Endodermal cell (in vitro differentiated cells): ENCODE data around the gene CDH23. TPM values are rescaled to one million over a fixed set of nuclear protein-coding genes. Genes with fewer than 3 reads are reported as not detected.

Experiments used
- DNase-seq: peaks from one replicate; pipeline ENCODE4 v3.0.0-alpha.2; 2017
- H3K27ac ChIP-seq: 2 replicates; pipeline ENCODE4 v1.5.1; 2013; ENCODE audit warnings: mild to moderate bottlenecking, low read depth, low read length, moderate library complexity
- H3K27me3 ChIP-seq: 2 replicates; pipeline ENCODE4 v1.6.1; 2013; ENCODE audit warnings: mild to moderate bottlenecking, low read length, moderate library complexity; ENCODE audit not compliant: insufficient read depth, control insufficient read depth, poor library complexity, severe bottlenecking
- H3K36me3 ChIP-seq: 2 replicates; pipeline ENCODE4 v1.7.0; 2013; ENCODE audit warnings: mild to moderate bottlenecking, low read length, moderate library complexity; ENCODE audit not compliant: control insufficient read depth, insufficient read depth
- H3K4me1 ChIP-seq: one replicate; pipeline ENCODE4 v1.7.0; 2013; ENCODE audit warnings: low read length; ENCODE audit not compliant: control insufficient read depth, insufficient read depth
- H3K4me3 ChIP-seq: 2 replicates; pipeline ENCODE4 v1.5.1; 2013; ENCODE audit warnings: mild to moderate bottlenecking, low read length, moderate library complexity
- H3K9ac ChIP-seq: 2 replicates; pipeline ENCODE4 v1.6.1; 2013; ENCODE audit warnings: mild to moderate bottlenecking, low read length, moderate library complexity; ENCODE audit not compliant: poor library complexity, severe bottlenecking; ENCODE audit errors: extremely low read depth
- H3K9me3 ChIP-seq: 2 replicates; pipeline ENCODE4 v1.6.1; 2013; ENCODE audit warnings: mild to moderate bottlenecking, low read length, moderate library complexity; ENCODE audit not compliant: control insufficient read depth
- H3K27ac Mint-ChIP-seq: 2 replicates; pipeline ENCODE4 v1.8.0; 2020; ENCODE audit warnings: mixed read lengths
- H3K27me3 Mint-ChIP-seq: 2 replicates; pipeline ENCODE4 v1.8.0; 2021; ENCODE audit warnings: mild to moderate bottlenecking, mixed read lengths; ENCODE audit not compliant: insufficient read depth
- H3K36me3 Mint-ChIP-seq: 2 replicates; pipeline ENCODE4 v1.8.0; 2020; ENCODE audit warnings: low read depth, mixed read lengths
- H3K4me1 Mint-ChIP-seq: 2 replicates; pipeline ENCODE4 v1.8.0; 2020; ENCODE audit warnings: mixed read lengths
- H3K4me3 Mint-ChIP-seq: 2 replicates; pipeline ENCODE4 v1.8.0; 2020; ENCODE audit warnings: mild to moderate bottlenecking, moderate library complexity, mixed read lengths
- H3K9me3 Mint-ChIP-seq: 2 replicates; pipeline ENCODE4 v1.8.0; 2020; ENCODE audit warnings: mild to moderate bottlenecking, mixed read lengths
- whole genome bisulfite sequencing, 2 experiments: methylation state at CpG; one replicate each; pipeline versions ENCODE4 v1.1.5 to v1.1.7; 2013; ENCODE audit warnings: missing lambda C conversion rate in 2 of 2, mixed read lengths in 1 of 2; ENCODE audit not compliant: insufficient coverage in 1 of 2, insufficient read length in 1 of 2; 5-methylcytosine and 5-hydroxymethylcytosine counted together
- total RNA-seq, 2 donors: library from RNA; stranded (reverse); fragmentation: NEBNext Ultra II Directional in 1 of 2; extraction: Animal tissue kit (Norgen Biotek cat#: 25700) in 1 of 2; gene quantifications; 2 replicates in 1 of 2; 3 replicates in 1 of 2; pipeline ENCODE4 v1.2.1, GENCODE V29; 2021
- TF ChIP-seq, protein P1 (sequence below): fragments of 200-600 bp; sonication (generic); conservative IDR thresholded peaks from 2 replicates; pipeline ENCODE4 v1.5.0; 2021; ENCODE audit warnings: antibody characterized with exemption, mild to moderate bottlenecking

The CDH23 gene
- total RNA-seq, 2 donors from 2014 or later = 2.1 to 4.2 TPM

DNA sequence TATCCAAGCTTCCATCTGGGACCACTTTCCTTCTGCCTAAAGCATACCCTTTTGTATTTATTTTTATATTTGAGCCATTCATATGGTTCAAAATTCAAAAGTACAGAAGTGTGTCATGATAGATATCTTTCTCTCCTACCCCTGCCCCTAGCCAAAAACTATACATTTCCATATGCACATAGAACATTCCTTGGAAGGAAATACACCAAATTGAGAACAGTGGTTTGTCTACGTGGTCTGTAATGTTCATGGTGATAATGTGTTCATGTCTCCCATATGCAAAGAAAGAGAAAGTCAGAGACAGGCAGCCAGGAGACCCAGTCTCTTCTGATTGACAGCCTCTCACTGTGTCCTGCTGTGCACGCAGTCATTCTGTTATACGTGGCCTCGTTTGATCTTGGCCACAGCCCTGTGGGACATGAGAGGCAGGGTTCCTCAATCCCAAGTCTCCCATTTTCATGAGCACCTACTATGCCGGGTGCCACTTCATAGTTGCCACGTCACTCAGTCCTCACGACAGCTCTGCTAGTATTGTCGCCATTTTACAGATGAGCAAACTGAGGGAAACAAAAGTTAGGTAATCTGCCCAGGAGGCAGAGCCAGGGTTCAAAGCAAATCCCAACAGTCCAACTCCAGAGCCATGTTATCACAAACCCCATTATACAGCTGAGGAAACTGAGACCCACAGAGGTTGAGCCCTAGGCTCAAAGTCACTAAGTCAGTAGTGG lies 8.0 kb upstream of the CDH23 start:
- H3K27ac Mint-ChIP-seq = no peak overlapping the region
- peaks cover 26% of the 10 kb centered on the region for H3K27me3 ChIP-seq
- H3K9me3 Mint-ChIP-seq = no peaks in the 10 kb centered on the region
- H3K36me3 ChIP-seq = no peaks in the 10 kb centered on the region
- H3K4me1 Mint-ChIP-seq = no peaks in the 10 kb centered on the region
- DNase-seq = peak; percentile 16
- H3K36me3 Mint-ChIP-seq = no peaks in the 10 kb centered on the region
- H3K27me3 Mint-ChIP-seq = peaks cover 30% of the 10 kb centered on the region
- no peaks in the 10 kb centered on the region for H3K9me3 ChIP-seq
- no peak overlapping the region for H3K4me3 Mint-ChIP-seq
- TF ChIP-seq, protein P1, sequence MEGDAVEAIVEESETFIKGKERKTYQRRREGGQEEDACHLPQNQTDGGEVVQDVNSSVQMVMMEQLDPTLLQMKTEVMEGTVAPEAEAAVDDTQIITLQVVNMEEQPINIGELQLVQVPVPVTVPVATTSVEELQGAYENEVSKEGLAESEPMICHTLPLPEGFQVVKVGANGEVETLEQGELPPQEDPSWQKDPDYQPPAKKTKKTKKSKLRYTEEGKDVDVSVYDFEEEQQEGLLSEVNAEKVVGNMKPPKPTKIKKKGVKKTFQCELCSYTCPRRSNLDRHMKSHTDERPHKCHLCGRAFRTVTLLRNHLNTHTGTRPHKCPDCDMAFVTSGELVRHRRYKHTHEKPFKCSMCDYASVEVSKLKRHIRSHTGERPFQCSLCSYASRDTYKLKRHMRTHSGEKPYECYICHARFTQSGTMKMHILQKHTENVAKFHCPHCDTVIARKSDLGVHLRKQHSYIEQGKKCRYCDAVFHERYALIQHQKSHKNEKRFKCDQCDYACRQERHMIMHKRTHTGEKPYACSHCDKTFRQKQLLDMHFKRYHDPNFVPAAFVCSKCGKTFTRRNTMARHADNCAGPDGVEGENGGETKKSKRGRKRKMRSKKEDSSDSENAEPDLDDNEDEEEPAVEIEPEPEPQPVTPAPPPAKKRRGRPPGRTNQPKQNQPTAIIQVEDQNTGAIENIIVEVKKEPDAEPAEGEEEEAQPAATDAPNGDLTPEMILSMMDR = no peak
- no peak overlapping the region for H3K27ac ChIP-seq
- H3K9ac ChIP-seq = no peak overlapping the region
- WGBS, 2 experiments = 77 to 84% methylated on average over 7 to 8 of the region's 8 CpGs
- no peaks in the 10 kb centered on the region for H3K4me1 ChIP-seq
- H3K4me3 ChIP-seq = no peak overlapping the region

DNA sequence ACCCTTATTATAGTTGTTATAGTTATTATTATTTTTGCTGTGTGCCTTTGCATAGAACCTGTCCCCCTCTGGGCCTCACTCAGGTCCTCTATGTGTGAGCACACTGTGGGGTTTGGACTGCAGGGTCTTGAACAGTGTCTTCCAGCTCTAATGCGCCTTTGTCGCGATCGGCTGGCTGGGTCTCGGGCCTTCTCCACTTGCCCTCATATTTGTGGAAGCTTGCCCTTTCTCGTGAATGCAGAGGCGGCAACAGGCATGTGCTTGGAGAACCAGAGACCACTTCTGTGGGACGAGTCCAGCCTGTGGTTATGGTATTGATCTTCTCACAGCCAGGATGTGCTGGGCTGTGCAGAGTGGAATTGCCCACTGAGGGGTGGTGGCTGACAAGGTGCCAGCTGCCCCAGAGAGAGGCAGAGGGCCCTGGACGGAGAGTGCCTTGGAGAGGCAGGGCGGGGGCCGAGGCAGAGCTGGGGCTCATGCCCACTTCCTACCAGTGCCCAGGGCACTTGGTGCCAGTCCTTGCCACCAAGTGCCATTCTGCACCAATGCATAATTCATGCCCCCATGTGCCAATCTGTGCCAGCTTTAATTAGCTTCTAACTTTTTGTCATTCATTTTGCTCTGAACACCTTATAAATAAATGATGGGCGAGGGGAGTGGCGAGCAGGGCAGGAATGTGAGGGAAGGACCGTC lies 6.8 kb upstream of the CDH23 start:
- Histone ChIP-seq H3K36me3 (no peaks in the 10 kb centered on the region), H3K27me3 (peaks cover 31% of the 10 kb centered on the region), H3K4me1 (no peaks in the 10 kb centered on the region), H3K9ac (no peak overlapping the region), H3K4me3 (no peak overlapping the region), H3K9me3 (no peaks in the 10 kb centered on the region), H3K27ac (no peak overlapping the region)
- H3K4me1 Mint-ChIP-seq = no peaks in the 10 kb centered on the region
- peaks cover 35% of the 10 kb centered on the region for H3K27me3 Mint-ChIP-seq
- no peak overlapping the region for H3K4me3 Mint-ChIP-seq
- H3K27ac Mint-ChIP-seq = no peak overlapping the region
- H3K9me3 Mint-ChIP-seq = no peaks in the 10 kb centered on the region
- DNase-seq = peak; percentile 36
- TF ChIP-seq, protein P1 = no peak
- 82 to 92% methylated on average over 5 to 14 of the region's 14 CpGs for WGBS, 2 experiments
- no peaks in the 10 kb centered on the region for H3K36me3 Mint-ChIP-seq

DNA sequence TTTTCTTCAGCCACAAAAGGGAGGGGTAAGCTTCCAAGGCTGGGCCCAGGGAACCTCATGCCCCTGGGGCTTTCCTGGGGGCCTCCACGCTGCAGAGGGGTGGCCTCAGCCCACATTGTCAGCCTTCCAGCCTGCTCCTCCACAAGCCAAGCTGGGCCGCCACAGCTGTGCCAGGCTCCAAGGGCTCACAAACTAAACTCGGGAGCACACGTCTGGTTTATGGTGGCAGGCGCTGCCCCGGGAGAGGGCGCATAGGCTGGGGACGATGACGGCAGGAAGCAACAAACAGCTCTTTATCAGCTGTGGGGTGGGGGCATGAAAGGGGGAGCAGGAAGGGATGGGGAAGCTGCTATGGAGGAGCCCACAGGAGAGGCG lies 6.3 kb upstream of the CDH23 start:
- H3K36me3 Mint-ChIP-seq = no peaks in the 10 kb centered on the region
- H3K4me3 ChIP-seq = no peak overlapping the region
- H3K27ac ChIP-seq = no peak overlapping the region
- no peaks in the 10 kb centered on the region for H3K4me1 Mint-ChIP-seq
- TF ChIP-seq, protein P1 = no peak
- no peak overlapping the region for H3K9ac ChIP-seq
- no peak overlapping the region for H3K27ac Mint-ChIP-seq
- peak; percentile 47 for DNase-seq
- H3K36me3 ChIP-seq = no peaks in the 10 kb centered on the region
- no peaks in the 10 kb centered on the region for H3K4me1 ChIP-seq
- peaks cover 37% of the 10 kb centered on the region for H3K27me3 ChIP-seq
- no peaks in the 10 kb centered on the region for H3K9me3 Mint-ChIP-seq
- H3K27me3 Mint-ChIP-seq = peaks cover 40% of the 10 kb centered on the region
- WGBS, 2 experiments = 79 to 81% methylated on average over 10 of the region's 10 CpGs
- no peak overlapping the region for H3K4me3 Mint-ChIP-seq
- no peaks in the 10 kb centered on the region for H3K9me3 ChIP-seq
